ENCODE results near the gene CDC14A.

- TF ChIP-seq CTCF (IDR thresholded peaks at IDR 0.05; ENCODE audit: insufficient read depth, low read depth, low read length), result no peak
- TF ChIP-seq EZH2 (IDR thresholded peaks at IDR 0.05; ENCODE audit: insufficient read depth, low read length), result no peak
Measured at GRCh38 chr1:100382657-100383056, 30.4 kb downstream of the CDC14A start.

Measured in astrocyte (in vitro differentiated cells and primary cell).